ENCODE data around the gene CBFA2T2.
"Not testable (repeated sequence)": the region's sequence is repeated elsewhere in the genome, so short reads cannot be mapped to it uniquely, and the experiment has no call there.

Gene CBFA2T2

DNA sequence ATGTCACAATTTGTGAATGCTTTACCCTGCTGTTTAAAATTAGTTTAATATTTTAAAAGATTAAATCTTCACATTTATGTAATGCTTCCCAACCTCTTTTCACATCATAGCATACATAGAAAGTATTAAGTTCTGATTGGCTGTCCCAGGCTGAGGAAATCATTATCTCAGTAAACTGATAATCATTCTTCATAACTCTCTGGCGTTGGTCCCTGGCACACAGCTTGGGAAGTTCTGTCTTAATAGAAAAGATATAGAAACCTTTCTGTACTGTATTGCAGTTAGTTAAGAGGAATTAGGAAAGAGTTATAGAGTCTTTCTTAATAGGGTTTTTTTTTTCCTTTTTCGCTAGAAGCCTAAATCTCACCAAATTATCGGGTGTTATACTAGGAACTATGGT is 85.4 kb downstream of the CBFA2T2 start:
- DNase-seq (ENCODE audit: low spot score) = no peak

GRCh38 chr20:33576432-33577125 is 86.7 kb downstream of the CBFA2T2 start:
- no peak for DNase-seq (ENCODE audit: low spot score)

DNA sequence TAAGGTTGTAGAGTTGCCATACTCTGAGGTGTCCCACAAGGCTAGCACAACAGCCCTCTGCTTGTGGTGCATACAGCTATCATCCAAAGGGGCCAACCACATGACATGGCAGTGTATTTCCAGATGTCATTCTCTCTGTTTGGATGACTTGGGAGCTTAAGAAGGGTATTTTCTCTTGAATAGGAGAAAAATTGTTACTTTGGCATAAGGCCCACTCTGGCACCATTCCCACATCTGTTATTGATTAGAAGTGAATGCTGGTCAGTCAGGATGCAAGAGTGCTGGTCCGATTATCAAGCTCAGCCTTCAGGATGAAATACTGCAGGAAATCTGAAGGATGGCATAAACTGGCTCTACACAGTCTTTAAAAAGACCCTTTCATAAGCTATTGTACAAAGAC is 88.6 kb downstream of the CBFA2T2 start:
- DNase-seq (ENCODE audit: low spot score) = no peak

DNA sequence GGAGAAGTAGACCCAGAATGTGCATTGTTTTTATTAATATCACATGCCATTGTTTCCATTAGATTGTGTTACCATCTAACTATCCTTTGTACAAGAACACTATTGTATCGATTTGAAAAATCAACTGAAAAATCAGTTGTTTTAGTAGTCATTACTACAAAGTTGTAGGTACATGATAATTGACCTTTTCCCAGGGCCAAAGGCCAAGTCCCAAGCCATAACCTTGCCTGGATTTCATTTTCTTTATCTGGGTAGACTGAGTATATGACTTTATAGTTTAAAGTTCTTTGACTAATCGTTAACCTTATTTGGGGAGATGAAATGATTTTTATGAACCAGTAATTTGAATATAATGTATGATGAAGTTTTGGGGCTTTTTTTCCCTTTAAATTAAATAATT is 93.2 kb downstream of the CBFA2T2 start:
- no peak for DNase-seq (ENCODE audit: low spot score)

- DNase-seq (ENCODE audit: low spot score) = no peak
Observed at GRCh38 chr20:33584976-33585375, 95.1 kb downstream of the CBFA2T2 start.

DNA sequence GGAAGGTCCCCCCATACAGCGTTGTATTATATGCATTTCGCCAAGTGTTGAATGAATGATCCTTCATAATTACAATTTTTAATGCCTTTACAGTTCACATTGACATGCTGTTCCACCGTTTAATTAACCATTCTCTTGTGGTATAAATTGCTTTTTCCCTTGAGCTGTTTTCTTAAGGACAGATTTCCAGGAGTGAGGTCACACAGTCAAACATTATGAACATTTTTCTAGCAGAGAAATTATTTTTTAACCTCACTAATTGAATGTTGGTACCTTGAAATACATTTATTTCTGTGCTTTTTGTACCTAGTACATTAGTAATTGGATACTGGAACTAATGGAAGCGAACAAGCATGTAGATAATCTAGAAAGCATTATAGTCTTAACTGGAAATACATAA is 95.5 kb downstream of the CBFA2T2 start:
- no peak for DNase-seq (ENCODE audit: low spot score)

DNA sequence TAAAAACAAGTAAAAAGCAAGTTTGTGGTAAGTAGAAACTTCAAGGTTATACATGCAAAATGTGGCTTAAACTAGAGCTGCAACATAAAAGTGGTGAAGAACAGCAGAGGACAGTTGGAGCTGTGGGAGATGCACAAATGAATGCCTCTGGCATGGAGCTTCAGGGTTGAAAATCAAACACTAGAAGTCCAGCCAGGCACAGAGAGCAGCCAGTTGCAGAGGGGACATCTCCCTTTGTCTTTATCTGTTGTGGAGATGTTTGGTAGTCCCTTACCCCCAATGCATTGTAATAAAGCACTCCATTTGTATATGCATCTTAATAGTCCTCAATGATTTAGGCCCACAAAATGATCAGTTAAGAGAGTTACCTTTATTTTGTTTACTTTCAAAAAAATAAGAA is 99.2 kb downstream of the CBFA2T2 start:
- no peak for DNase-seq (ENCODE audit: low spot score)

- DNase-seq (ENCODE audit: low spot score) = not testable (repeated sequence)
Observed at GRCh38 chr20:33591901-33592300, 102.0 kb downstream of the CBFA2T2 start.

DNA sequence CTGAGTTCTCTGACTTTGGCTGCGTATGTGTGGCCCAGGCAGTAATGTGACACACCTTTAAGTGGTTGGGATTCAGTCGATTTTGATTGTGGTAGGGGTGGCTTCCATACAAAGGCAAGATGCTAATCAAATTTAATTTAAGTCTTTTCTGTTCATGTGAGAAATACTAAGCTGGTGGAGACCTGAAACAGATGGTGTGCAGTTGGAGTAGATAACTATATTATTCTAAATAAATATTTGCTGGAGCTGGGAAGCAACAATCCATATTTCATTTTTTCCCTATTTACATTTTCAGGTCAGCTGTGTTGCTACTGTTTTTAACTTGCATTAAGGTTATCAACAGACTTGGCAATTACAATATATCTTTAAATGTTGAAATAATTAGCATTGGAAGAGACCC is 104.8 kb downstream of the CBFA2T2 start:
- no peak for DNase-seq (ENCODE audit: low spot score)

- DNase-seq (ENCODE audit: low spot score) = no peak
Observed at GRCh38 chr20:33600414-33600813, 110.5 kb downstream of the CBFA2T2 start.

DNA sequence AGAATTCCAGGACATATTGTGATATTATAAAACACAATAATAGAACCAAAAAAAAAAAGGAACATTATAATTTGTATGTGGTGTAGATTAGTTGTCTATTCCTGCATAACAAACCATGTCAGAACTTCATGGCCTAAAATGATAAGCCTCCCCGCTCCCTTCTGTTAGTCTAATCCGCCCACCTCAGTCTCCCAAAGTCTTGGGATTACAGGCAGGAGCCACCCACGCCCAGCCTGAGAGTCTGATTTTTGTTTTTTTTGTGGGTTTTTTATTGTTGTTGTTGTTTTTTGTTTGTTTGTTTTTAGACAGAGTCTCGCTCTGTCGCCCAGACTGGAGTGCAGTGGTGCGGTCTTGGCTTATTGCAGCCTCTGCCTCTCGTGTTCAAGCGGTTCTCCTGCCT is 111.1 kb downstream of the CBFA2T2 start:
- DNase-seq (ENCODE audit: low spot score) = no peak

- DNase-seq (ENCODE audit: low spot score) = no peak
Observed at GRCh38 chr20:33601861-33602260, 112.0 kb downstream of the CBFA2T2 start.

DNA sequence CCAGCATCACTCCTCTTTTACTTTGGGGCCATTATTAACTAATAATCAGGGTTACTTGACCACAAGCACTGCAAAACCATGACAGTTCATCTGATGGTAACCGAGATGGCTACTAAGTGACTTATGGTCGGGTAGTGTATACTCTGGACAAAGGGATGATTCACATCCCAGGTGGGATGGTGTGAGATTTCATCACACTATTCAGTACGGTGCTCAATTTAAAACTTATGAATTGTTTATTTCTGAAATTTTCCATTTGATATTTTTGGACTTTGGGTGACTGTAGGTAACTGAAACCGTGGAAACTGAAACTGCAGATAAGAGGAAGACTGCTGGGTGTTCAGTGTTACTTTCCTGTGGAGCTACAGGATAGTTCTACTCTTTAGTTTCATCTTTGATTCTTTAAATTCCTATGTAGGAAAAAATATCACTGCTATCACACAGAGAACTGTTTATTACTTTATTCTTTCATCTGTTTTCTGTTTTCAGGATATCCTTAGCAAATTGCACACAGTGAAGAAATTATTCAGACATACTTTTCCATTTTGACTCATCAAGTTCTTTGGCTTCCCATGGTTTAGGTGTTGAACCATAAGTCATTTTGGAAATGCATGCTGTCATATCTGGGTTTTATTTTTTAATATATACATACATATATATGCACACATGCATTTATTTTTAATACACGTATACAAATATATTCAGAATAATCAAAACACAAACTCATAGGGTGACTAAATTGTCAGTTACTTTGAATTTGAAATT is 113.1 kb downstream of the CBFA2T2 start:
- DNase-seq (ENCODE audit: low spot score) = no peak

DNA sequence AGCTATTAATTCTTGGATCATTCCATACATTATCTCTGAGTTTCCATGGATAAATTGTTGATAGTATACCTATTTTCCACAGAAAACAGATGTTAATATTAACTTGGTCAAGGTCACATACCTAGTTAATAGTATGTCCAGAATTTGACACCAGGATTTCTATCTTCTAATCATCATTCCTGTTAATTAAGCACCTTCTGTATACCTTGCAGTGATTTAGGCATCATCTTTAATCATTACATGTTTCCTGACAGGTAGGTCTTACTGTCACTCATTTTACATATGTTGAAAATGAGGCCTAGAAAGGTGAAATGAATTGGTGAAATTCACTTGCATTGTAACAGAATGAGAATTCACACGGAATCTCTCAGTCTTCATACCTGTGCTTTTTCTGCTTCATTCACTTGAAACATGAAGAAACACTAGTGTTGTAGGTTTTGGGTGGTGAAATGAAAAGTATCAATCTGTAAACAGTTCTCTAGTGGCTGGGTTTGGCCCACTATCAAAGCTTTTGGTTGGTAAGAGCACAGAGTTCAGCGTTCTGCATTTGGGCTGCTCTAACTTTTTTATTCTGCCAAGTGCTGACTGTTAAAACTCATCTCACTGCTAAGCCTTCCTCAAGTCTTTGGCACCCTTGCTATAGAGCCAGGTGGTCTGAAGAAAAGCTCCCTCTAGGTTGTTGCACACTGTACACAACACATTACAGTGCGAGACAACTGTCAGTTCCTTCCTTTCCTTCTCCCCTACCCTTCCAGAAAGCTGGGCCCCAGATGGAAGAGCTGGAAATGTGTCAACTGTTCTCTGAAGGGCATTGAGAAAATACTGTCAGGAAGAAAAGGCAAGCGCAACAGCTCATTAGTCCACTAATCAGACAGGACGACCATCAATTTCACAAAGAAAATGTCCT is 114.4 kb downstream of the CBFA2T2 start:
- no peak for DNase-seq (ENCODE audit: low spot score)

DNA sequence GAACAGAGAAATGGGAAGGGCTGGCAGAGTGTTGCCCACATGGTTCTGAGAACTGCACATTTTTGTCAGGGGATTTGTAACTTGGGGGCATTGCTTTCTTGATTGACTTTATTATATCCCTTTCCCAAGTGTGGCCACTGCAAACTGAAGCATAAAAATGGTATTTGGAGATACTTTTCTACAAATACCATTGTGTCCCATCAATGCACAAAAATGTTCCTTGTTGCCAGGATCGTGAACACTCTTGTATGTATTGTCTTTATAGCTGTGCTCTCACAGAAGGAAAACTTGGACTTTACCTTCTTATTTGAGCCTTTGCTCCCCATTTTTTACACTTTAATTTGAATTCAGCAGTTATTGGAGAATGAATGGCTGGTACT is 115.1 kb downstream of the CBFA2T2 start:
- no peak for DNase-seq (ENCODE audit: low spot score)

DNA sequence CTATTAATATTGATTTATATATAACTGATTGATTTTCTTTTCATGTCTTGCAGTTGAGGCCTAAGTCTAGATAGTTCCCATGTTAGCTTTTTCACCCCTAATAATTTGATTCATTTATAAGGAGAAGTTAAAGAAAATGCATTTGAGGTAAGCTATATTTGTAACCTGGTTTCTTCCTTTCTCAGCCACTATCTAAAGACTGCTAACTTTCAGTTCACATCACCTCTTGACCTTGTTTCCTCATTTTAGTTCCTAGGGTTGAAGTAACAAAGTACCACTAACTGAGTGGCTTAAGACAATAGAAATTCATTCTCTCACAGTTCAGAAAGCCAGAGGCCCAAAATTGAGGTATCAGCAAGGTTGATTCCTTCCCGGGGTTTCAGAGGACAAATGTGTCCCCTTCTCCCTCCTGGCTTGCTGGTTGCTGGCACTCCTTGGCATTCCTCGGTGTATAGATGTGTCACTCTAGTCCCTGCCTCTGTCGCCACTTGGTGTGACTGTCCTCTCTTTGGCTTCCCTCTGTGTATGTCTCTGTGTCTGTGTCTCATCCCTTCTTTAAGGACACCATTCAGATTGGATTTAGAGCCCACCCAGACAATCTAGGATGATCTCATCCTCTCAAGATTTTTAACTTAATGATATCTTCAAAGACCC is 116.3 kb downstream of the CBFA2T2 start:
- DNase-seq (ENCODE audit: low spot score) = no peak

GRCh38 chr20:33609504-33609903 is 119.6 kb downstream of the CBFA2T2 start:
- DNase-seq (ENCODE audit: low spot score) = no peak

DNA sequence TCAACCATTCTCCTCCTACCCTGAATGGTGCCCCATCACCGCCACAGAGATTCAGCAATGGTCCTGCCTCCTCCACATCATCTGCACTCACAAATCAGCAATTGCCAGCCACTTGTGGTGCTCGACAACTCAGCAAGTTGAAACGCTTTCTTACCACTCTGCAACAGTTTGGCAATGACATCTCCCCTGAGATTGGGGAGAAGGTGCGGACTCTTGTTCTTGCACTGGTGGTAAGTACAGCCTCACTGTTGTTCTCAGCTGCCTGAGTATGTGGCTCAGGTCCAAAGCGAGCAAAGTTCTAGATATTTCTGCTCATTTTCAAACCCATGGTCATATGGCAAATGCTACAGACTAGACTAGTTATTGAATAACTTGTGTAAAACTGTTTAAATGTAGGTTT is 121.2 kb downstream of the CBFA2T2 start:
- no peak for DNase-seq (ENCODE audit: low spot score)

DNA sequence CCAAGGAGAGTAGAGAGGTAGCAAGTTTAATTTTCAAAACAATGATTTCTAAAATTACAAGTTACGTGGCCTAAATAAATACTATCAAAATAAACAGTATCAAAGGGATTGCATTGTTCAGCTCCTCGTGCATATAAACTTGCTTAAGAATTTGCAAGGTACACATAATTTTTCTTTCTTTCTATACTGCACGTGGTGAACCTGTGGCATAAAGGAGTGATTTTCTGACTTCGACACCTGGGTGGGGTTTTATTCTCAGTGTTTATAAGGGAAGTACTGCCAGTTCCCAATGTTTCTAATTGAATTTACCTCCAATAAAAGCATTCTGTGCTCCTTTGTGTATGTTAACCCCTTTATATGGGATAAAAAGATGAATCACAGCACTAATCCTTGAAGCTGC is 122.1 kb downstream of the CBFA2T2 start:
- DNase-seq (ENCODE audit: low spot score) = no peak

DNA sequence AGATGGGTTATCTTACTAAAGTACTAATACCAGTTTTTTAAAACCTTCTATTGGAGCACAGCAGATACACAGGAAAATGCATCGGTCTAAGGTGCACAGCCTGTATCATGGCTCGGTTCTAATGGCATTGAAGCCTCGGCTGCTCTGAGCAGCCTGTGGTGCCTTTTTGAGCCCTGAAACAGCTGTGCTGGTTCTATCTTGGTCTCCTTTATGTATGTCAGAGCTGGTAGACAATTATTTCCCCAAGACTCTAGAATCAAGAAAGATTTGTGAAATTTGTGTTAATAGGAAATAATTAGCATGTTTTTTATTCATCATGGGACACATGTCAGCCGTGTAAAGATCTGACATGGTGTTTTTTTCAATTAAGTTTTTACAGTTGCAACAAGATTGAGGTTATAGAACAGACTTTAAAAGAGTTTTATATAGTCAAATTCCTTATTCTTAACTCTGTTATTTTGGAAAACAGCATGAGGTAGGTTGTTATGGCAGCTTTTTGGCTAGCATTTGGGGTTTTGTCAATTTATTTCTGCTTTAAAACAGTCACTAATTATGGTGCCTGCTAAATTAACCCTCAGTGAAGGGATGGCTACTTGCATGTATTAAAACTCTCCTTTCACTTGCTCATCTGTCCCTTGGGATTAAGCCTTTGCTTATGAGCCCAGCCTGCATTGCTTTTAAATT is 132.0 kb downstream of the CBFA2T2 start:
- DNase-seq (ENCODE audit: low spot score) = no peak

GRCh38 chr20:33622705-33623365 is 132.9 kb downstream of the CBFA2T2 start:
- no peak for DNase-seq (ENCODE audit: low spot score)
